CD14-positive monocyte (primary cell): ENCODE data around the gene EPN3. TPM values are rescaled to one million over a fixed set of nuclear protein-coding genes. Genes with fewer than 3 reads are reported as not detected.

Experiments used
- DNase-seq, 3 donors: peaks; one replicate each; pipeline ENCODE4 v3.0.0-alpha.2; 2011 to 2022
- H2AFZ ChIP-seq: 2 replicates; pipeline ENCODE4 v1.6.0; 2012; ENCODE audit warnings: mild to moderate bottlenecking, low read depth, low read length, inconsistent platforms; ENCODE audit not compliant: insufficient read depth, poor library complexity, severe bottlenecking
- H3K27ac ChIP-seq, 2 donors: 1 replicate in 1 of 2; 2 replicates in 1 of 2; pipeline ENCODE4 v1.5.1; 2012 to 2013; ENCODE audit warnings: low read length in 2 of 2, control low read depth in 1 of 2, inconsistent platforms in 1 of 2, low read depth in 1 of 2, mild to moderate bottlenecking in 1 of 2
- H3K27me3 ChIP-seq, 2 donors: one replicate each; pipeline versions ENCODE4 v1.6.0 to v1.6.1; 2011 to 2013; ENCODE audit warnings: low read length in 2 of 2; ENCODE audit not compliant: control insufficient read depth in 2 of 2, insufficient read depth in 2 of 2
- H3K36me3 ChIP-seq, 2 donors: replicated peaks in 1 of 2; 1 replicate in 1 of 2; 2 replicates in 1 of 2; pipeline versions ENCODE4 v1.5.1 to v1.6.1; 2012 to 2013; ENCODE audit warnings: low read length in 2 of 2, control low read depth in 1 of 2, inconsistent platforms in 1 of 2, mild to moderate bottlenecking in 1 of 2; ENCODE audit not compliant: insufficient read depth in 2 of 2, control insufficient read depth in 1 of 2
- H3K4me1 ChIP-seq, 2 donors: 1 replicate in 1 of 2; 2 replicates in 1 of 2; pipeline versions ENCODE4 v1.5.1 to v1.6.1; 2012 to 2013; ENCODE audit warnings: low read length in 2 of 2, control low read depth in 1 of 2, inconsistent platforms in 1 of 2, mild to moderate bottlenecking in 1 of 2, moderate library complexity in 1 of 2; ENCODE audit not compliant: insufficient read depth in 2 of 2, control insufficient read depth in 1 of 2
- H3K4me2 ChIP-seq: replicated peaks from 2 replicates; pipeline ENCODE3; 2012; ENCODE audit warnings: low read length, moderate library complexity, mild to moderate bottlenecking; ENCODE audit not compliant: poor library complexity, severe bottlenecking; ENCODE audit errors: extremely low read depth
- H3K4me3 ChIP-seq, 3 experiments: fragments of 200-600 bp in 1 of 3; sonication (generic) in 1 of 3; replicated peaks in 1 of 3; 1 replicate in 2 of 3; 2 replicates in 1 of 3; pipeline ENCODE4 v1.5.1; 2011 to 2013; ENCODE audit warnings: low read length in 3 of 3, mild to moderate bottlenecking in 3 of 3, control low read depth in 2 of 3, low read depth in 2 of 3, inconsistent platforms in 1 of 3, moderate library complexity in 1 of 3
- H3K79me2 ChIP-seq: 2 replicates; pipeline ENCODE4 v1.6.0; 2012; ENCODE audit warnings: mild to moderate bottlenecking, control low read depth, inconsistent platforms, low read length, moderate library complexity; ENCODE audit not compliant: insufficient read depth
- H3K9ac ChIP-seq: 2 replicates; pipeline ENCODE4 v1.6.0; 2017; ENCODE audit warnings: low read length, mild to moderate bottlenecking; ENCODE audit not compliant: insufficient read depth, poor library complexity, severe bottlenecking
- H3K9me3 ChIP-seq, 2 donors: replicated peaks in 1 of 2; 1 replicate in 1 of 2; 2 replicates in 1 of 2; pipeline versions ENCODE4 v1.5.1 to v1.6.1; 2012 to 2013; ENCODE audit warnings: low read length in 2 of 2, control low read depth in 1 of 2; ENCODE audit not compliant: control insufficient read depth in 1 of 2, insufficient read depth in 1 of 2
- H4K20me1 ChIP-seq: 2 replicates; pipeline ENCODE4 v1.6.0; 2012; ENCODE audit warnings: mild to moderate bottlenecking, low read length, control low read depth, moderate library complexity; ENCODE audit not compliant: insufficient read depth
- H3K27ac Mint-ChIP-seq, 7 donors: one replicate each; pipeline ENCODE4 v1.8.0; 2020; ENCODE audit warnings: mild to moderate bottlenecking in 7 of 7, mixed read lengths in 7 of 7, moderate library complexity in 6 of 7, inconsistent platforms in 2 of 7
- H3K27me3 Mint-ChIP-seq, 3 donors: one replicate each; pipeline ENCODE4 v1.8.0; 2021 to 2022; ENCODE audit warnings: low read depth in 3 of 3, mild to moderate bottlenecking in 3 of 3, mixed read lengths in 3 of 3, moderate library complexity in 3 of 3, inconsistent platforms in 1 of 3
- H3K36me3 Mint-ChIP-seq, 2 donors: one replicate each; pipeline ENCODE4 v1.8.0; 2020; ENCODE audit warnings: mixed read lengths in 2 of 2, inconsistent platforms in 1 of 2, mild to moderate bottlenecking in 1 of 2
- H3K4me1 Mint-ChIP-seq: one replicate; pipeline ENCODE4 v1.8.0; 2020; ENCODE audit warnings: mild to moderate bottlenecking, mixed read lengths
- H3K4me3 Mint-ChIP-seq, 2 donors: one replicate each; pipeline ENCODE4 v1.8.0; 2020; ENCODE audit warnings: mild to moderate bottlenecking in 2 of 2, mixed read lengths in 2 of 2, moderate library complexity in 1 of 2
- H3K9me3 Mint-ChIP-seq, 7 donors: one replicate each; pipeline ENCODE4 v1.8.0; 2020 to 2022; ENCODE audit warnings: mixed read lengths in 7 of 7, mild to moderate bottlenecking in 6 of 7, moderate library complexity in 6 of 7, inconsistent platforms in 2 of 7
- WGBS: methylation state at CpG from one replicate; pipeline ENCODE4 v1.1.5; 2013; ENCODE audit warnings: missing lambda C conversion rate; ENCODE audit not compliant: insufficient coverage; 5-methylcytosine and 5-hydroxymethylcytosine counted together
- intact Hi-C, 2 donors: fragments of 100-400 bp; cut with micrococcal nuclease; formaldehyde crosslinking; loops; one replicate each; pipeline versions ENCODE4 v1.15.0 to v1.15.1; 2023
- polyA plus RNA-seq, 3 donors: library from polyadenylated mRNA; depleted of rRNA in 1 of 3; unstranded in 2 of 3; stranded (reverse) in 1 of 3; fragments of 300-500 nt in 2 of 3; fragments of >200 nt in 1 of 3; fragmentation: Illumina TruSeq in 2 of 3; gene quantifications; 1 replicate in 2 of 3; 2 replicates in 1 of 3; pipeline ENCODE4 v1.2.3, GENCODE V29; 2012 to 2021
- TF ChIP-seq, protein P1 (sequence below): fragments of 200-600 bp; IDR thresholded peaks from one replicate; pipeline ENCODE4 v1.8.0; 2022; ENCODE audit warnings: antibody characterized with exemption, mild to moderate bottlenecking

The EPN3 gene
- polyA plus RNA-seq, 3 donors, result not detected

DNA sequence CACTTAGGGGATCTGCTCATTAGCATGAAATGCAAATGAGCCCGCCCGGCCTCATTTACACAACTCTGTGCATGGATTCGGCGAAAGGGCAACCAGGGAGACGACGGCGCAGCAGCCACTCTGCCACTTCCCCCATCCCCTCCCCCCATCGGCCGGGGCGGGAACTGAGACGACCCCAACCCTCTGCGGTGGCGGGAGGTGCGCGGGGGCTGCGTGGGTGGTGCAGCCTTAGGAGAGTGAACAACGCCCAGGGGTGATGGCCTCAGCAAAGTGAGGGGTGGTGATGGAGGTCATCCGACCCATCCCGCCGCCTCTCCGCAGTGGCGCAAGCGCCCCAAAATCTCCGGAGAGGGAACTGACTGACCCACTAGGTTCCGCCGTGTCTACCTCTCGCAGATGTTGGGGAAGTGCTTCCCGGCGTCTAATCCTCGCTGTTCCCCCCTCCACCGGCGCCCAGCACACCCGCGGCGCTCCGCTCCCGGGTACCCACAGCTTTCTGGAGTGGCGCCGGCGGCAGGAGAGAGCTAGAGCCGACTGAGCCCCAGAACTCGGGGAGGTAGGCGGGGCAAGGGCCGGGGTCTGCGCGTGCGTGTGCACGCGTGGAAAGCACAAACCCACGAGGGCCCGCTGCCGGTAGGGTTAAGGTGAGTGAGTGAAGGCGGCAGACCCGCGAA, 26.5 kb downstream of the EPN3 start:
- H3K27ac ChIP-seq, result no peak overlapping the region
- H4K20me1 ChIP-seq, result peaks cover 5% of the 10 kb centered on the region
- Mint-ChIP-seq H3K36me3 (peaks cover 6 to 9% of the 10 kb centered on the region in 2 donors), H3K27ac (peak overlapping the region in 1 of 7 donors; percentile 41), H3K27me3 (peaks cover 47 to 75% (median 65%) of the 10 kb centered on the region in 3 donors), H3K4me3 (peak overlapping the region; percentile 70 to 89), H3K4me1 (peaks cover 22% of the 10 kb centered on the region), H3K9me3 (peaks cover 0 to 18% (median 3%) of the 10 kb centered on the region in 7 donors)
- no peaks in the 10 kb centered on the region for H3K79me2 ChIP-seq
- peak overlapping the region; percentile 17 for H3K9ac ChIP-seq
- H3K4me2 ChIP-seq, result peak overlapping the region; percentile 82
- peaks cover 7 to 8% of the 10 kb centered on the region in 2 donors for H3K36me3 ChIP-seq
- under 1% methylated on average over 36 of the region's 55 CpGs for WGBS
- peak overlapping the region; percentile 61 for H2AFZ ChIP-seq
- H3K9me3 ChIP-seq, result peaks cover 0 to 16% of the 10 kb centered on the region in 2 donors
- peaks cover 30 to 31% of the 10 kb centered on the region in 2 donors for H3K4me1 ChIP-seq
- TF ChIP-seq, protein P1, sequence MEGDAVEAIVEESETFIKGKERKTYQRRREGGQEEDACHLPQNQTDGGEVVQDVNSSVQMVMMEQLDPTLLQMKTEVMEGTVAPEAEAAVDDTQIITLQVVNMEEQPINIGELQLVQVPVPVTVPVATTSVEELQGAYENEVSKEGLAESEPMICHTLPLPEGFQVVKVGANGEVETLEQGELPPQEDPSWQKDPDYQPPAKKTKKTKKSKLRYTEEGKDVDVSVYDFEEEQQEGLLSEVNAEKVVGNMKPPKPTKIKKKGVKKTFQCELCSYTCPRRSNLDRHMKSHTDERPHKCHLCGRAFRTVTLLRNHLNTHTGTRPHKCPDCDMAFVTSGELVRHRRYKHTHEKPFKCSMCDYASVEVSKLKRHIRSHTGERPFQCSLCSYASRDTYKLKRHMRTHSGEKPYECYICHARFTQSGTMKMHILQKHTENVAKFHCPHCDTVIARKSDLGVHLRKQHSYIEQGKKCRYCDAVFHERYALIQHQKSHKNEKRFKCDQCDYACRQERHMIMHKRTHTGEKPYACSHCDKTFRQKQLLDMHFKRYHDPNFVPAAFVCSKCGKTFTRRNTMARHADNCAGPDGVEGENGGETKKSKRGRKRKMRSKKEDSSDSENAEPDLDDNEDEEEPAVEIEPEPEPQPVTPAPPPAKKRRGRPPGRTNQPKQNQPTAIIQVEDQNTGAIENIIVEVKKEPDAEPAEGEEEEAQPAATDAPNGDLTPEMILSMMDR, result no peak
- peaks cover 41 to 67% of the 10 kb centered on the region in 2 donors for H3K27me3 ChIP-seq
- peak overlapping the region in 2 of 3 experiments; percentile 27 to 72 for H3K4me3 ChIP-seq
- DNase-seq, result peak; percentile 40 to 62 (median 62)
- intact Hi-C loops, result no loop called here

DNA sequence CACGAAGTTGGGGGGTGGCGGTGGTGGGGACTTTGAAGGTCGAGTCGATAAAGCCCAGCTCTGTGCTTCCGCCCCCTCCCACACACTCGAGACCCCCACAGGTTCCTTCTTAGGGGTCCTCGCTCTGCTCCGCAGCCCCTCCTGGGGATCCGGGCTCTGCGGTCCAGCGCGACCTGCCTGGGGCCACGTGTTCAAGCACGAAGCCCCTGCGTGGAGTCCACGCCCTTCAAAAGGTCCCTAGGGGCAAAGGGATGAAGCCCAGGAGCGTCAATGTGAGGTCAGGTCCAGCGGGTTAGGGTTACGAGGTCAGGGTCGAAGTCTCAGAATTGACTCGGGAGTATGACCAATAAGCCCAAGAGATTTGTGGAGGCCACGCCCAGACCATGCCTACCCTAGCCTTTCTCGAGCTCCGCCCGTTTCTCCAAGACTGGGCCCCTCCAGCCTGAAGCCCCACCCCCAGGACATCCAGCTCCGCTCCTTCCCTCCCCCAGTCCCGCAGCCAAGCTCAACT, 27.2 kb downstream of the EPN3 start:
- H3K4me2 ChIP-seq, result peak overlapping the region; percentile 82
- peaks cover 54 to 82% (median 72%) of the 10 kb centered on the region in 3 donors for H3K27me3 Mint-ChIP-seq
- peak overlapping the region; percentile 70 to 89 for H3K4me3 Mint-ChIP-seq
- H3K27ac Mint-ChIP-seq, result no peak overlapping the region
- peaks cover 5% of the 10 kb centered on the region for H4K20me1 ChIP-seq
- peaks cover 30 to 31% of the 10 kb centered on the region in 2 donors for H3K4me1 ChIP-seq
- no peak overlapping the region for H3K9ac ChIP-seq
- peaks cover 47 to 74% of the 10 kb centered on the region in 2 donors for H3K27me3 ChIP-seq
- DNase-seq, result peak; percentile 42 to 51 (median 46)
- peaks cover 6 to 9% of the 10 kb centered on the region in 2 donors for H3K36me3 Mint-ChIP-seq
- 5% methylated on average over 20 of the region's 27 CpGs for WGBS
- TF ChIP-seq, protein P1, result no peak
- no peaks in the 10 kb centered on the region for H3K79me2 ChIP-seq
- H3K9me3 ChIP-seq, result peaks cover 0 to 16% of the 10 kb centered on the region in 2 donors
- intact Hi-C loops, result loop anchor here in 1 of 2 donors (5.0 kb wide), 1 partner anchor 63 kb away; no protein-coding TSS in a partner anchor
- H3K36me3 ChIP-seq, result peaks cover 7 to 8% of the 10 kb centered on the region in 2 donors
- no peak overlapping the region for H3K27ac ChIP-seq
- peak overlapping the region; percentile 15 for H2AFZ ChIP-seq
- H3K4me1 Mint-ChIP-seq, result peaks cover 22% of the 10 kb centered on the region
- peak overlapping the region in 2 of 3 experiments; percentile 27 to 72 for H3K4me3 ChIP-seq
- H3K9me3 Mint-ChIP-seq, result peaks cover 0 to 18% (median 3%) of the 10 kb centered on the region in 7 donors
